GM12878 (cell line): ENCODE data around the gene LRRC75B.

Source experiments
- CHD1 ChIP-seq: IDR thresholded peaks from 2 replicates; pipeline ENCODE4 v1.6.1; 2012; ENCODE audit warnings: low read depth, low read length, improper control_type of control experiment
- CTCF ChIP-seq, 3 experiments: IDR thresholded peaks in 2 of 3; conservative IDR thresholded peaks in 1 of 3; 2 replicates each; pipeline ENCODE4 v1.5.1; 2011; ENCODE audit warnings: low read depth in 3 of 3, low read length in 3 of 3, mild to moderate bottlenecking in 3 of 3, control low read depth in 2 of 3, moderate library complexity in 2 of 3, inconsistent platforms in 1 of 3, mixed read lengths in 1 of 3; ENCODE audit not compliant: control insufficient read depth in 2 of 3, insufficient read depth in 1 of 3; ENCODE audit errors: extremely low read depth in 1 of 3
- EP300 ChIP-seq, 2 experiments: fragments of 150-350 bp in 1 of 2; IDR thresholded peaks; 2 replicates each; pipeline ENCODE4 v1.6.1; 2011 to 2012; ENCODE audit warnings: low read depth in 2 of 2, low read length in 2 of 2, borderline replicate concordance in 1 of 2, improper control_type of control experiment in 1 of 2, inconsistent platforms in 1 of 2; ENCODE audit not compliant: control insufficient read depth in 1 of 2
- ESRRA ChIP-seq: IDR thresholded peaks from 2 replicates; pipeline ENCODE4 v1.6.1; 2012; ENCODE audit warnings: mild to moderate bottlenecking, low read length, improper control_type of control experiment
- GABPA ChIP-seq: IDR thresholded peaks from 2 replicates; pipeline ENCODE4 v1.6.1; 2014; ENCODE audit warnings: antibody characterized with exemption, low read depth, mild to moderate bottlenecking, inconsistent platforms
- KLF5 ChIP-seq: fragments of 450-650 bp; IDR thresholded peaks from 2 replicates; pipeline ENCODE4 v1.6.1; 2014; ENCODE audit warnings: mild to moderate bottlenecking; ENCODE audit not compliant: partially characterized antibody
- NBN ChIP-seq: fragments of 450-650 bp; IDR thresholded peaks from 2 replicates; pipeline ENCODE4 v1.6.1; 2016
- POLR2AphosphoS5 ChIP-seq: IDR thresholded peaks from 2 replicates; pipeline ENCODE4 v1.6.1; 2011; ENCODE audit warnings: mild to moderate bottlenecking, low read length, inconsistent platforms
- SKIL ChIP-seq: fragments of 450-650 bp; IDR thresholded peaks from 2 replicates; pipeline ENCODE4 v1.6.1; 2017; ENCODE audit warnings: mild to moderate bottlenecking, low read depth, inconsistent platforms; ENCODE audit not compliant: poor library complexity, severe bottlenecking
- SPI1 ChIP-seq: IDR thresholded peaks from 2 replicates; pipeline ENCODE4 v1.6.1; 2011; ENCODE audit warnings: low read depth, mild to moderate bottlenecking, low read length, moderate library complexity, borderline replicate concordance; ENCODE audit not compliant: insufficient read depth
- TAF1 ChIP-seq: IDR thresholded peaks from 2 replicates; pipeline ENCODE4 v1.6.1; 2011; ENCODE audit warnings: mild to moderate bottlenecking, low read depth, low read length, borderline replicate concordance

- TF ChIP-seq CTCF (IDR thresholded peaks at IDR 0.05 in 2 of 3, conservative IDR thresholded peaks at IDR 0.05 in 1 of 3; ENCODE audit: control insufficient read depth in 2 of 3, extremely low read depth in 1 of 3, insufficient read depth in 1 of 3, low read depth in 3 of 3, low read length in 3 of 3) (no peak), CHD1 (no peak), EP300 (IDR thresholded peaks at IDR 0.05; ENCODE audit: borderline replicate concordance in 1 of 2, control insufficient read depth in 1 of 2, low read depth in 2 of 2, low read length in 2 of 2) (no peak), TAF1 (no peak), SPI1 (no peak), POLR2AphosphoS5 (no peak; the same call in 1 of the 2 replicates), KLF5 (no peak), ESRRA (no peak), GABPA (no peak), NBN (no peak), SKIL (no peak)
Observed at GRCh38 chr22:24592851-24593558, at the start of gene LRRC75B.
